HPDE6-E6E7 (cell line): ENCODE measurements around the gene SPIRE1.
"Not testable (repeated sequence)": the region's sequence is repeated elsewhere in the genome, so short reads cannot be mapped to it uniquely, and the experiment has no call there.

Source experiments
- DNase-seq: peaks from one replicate; pipeline ENCODE4 v3.0.0; 2011; ENCODE audit warnings: missing footprints; ENCODE audit errors: extremely low spot score

Gene SPIRE1

GRCh38 chr18:12417687-12418086 lies 240.2 kb downstream of the SPIRE1 start:
- DNase-seq = no peak

GRCh38 chr18:12416098-12416729 lies 241.7 kb downstream of the SPIRE1 start:
- no peak for DNase-seq

GRCh38 chr18:12411456-12411855 lies 246.5 kb downstream of the SPIRE1 start:
- DNase-seq = no peak

- DNase-seq = not testable (repeated sequence)
Observed at GRCh38 chr18:12410747-12411146, 247.2 kb downstream of the SPIRE1 start.

- DNase-seq = no peak
Observed at GRCh38 chr18:12410081-12410481, 247.8 kb downstream of the SPIRE1 start.

- no peak for DNase-seq
Observed at GRCh38 chr18:12409469-12409868, 248.4 kb downstream of the SPIRE1 start.

GRCh38 chr18:12408247-12408869 lies 249.5 kb downstream of the SPIRE1 start:
- no peak for DNase-seq

- DNase-seq = no peak
Observed at GRCh38 chr18:12406371-12407111, 251.4 kb downstream of the SPIRE1 start.

GRCh38 chr18:12405066-12405465 lies 252.8 kb downstream of the SPIRE1 start:
- no peak for DNase-seq

- peak; percentile 39 for DNase-seq
Observed at GRCh38 chr18:12403601-12404506, 254.1 kb downstream of the SPIRE1 start.

- no peak for DNase-seq
Observed at GRCh38 chr18:12401881-12402280, 256.0 kb downstream of the SPIRE1 start.

GRCh38 chr18:12399231-12399630 lies 258.7 kb downstream of the SPIRE1 start:
- no peak for DNase-seq

GRCh38 chr18:12398625-12399024 lies 259.3 kb downstream of the SPIRE1 start:
- DNase-seq = no peak

- DNase-seq = no peak
Observed at GRCh38 chr18:12397793-12398192, 260.1 kb downstream of the SPIRE1 start.

- DNase-seq = no peak
Observed at GRCh38 chr18:12397254-12397653, 260.7 kb downstream of the SPIRE1 start.
